WTC11 (cell line): ENCODE measurements around the gene CPT1C.

Experiments
- ATF1 ChIP-seq: sonication (generic); formaldehyde crosslinking; IDR thresholded peaks from 2 replicates; pipeline ENCODE4 v1.8.1; 2023; ENCODE audit warnings: mild to moderate bottlenecking, moderate library complexity, missing genetic modification reagents
- ATF2 ChIP-seq: sonication (generic); formaldehyde crosslinking; IDR thresholded peaks from 2 replicates; pipeline ENCODE4 v1.8.1; 2022; ENCODE audit warnings: low read depth, missing genetic modification reagents, borderline replicate concordance
- CTCF ChIP-seq: fragments of 200-600 bp; IDR thresholded peaks from 2 replicates; pipeline ENCODE4 v1.8.0; 2022; ENCODE audit warnings: antibody characterized with exemption
- ESRRA ChIP-seq: sonication (generic); formaldehyde crosslinking; IDR thresholded peaks from 2 replicates; pipeline ENCODE4 v1.8.1; 2022; ENCODE audit warnings: mild to moderate bottlenecking, missing genetic modification reagents, borderline replicate concordance
- NR3C1 ChIP-seq: sonication (generic); formaldehyde crosslinking; conservative IDR thresholded peaks from 2 replicates; pipeline ENCODE4 v1.8.1; 2023; ENCODE audit warnings: low read depth, mild to moderate bottlenecking, missing genetic modification reagents
- PRDM15 ChIP-seq: sonication (generic); formaldehyde crosslinking; IDR thresholded peaks from 2 replicates; pipeline ENCODE4 v1.8.0; 2022; ENCODE audit warnings: missing genetic modification reagents

- no peak for TF ChIP-seq PRDM15 (CRISPR knock-in tag)
- no peak for TF ChIP-seq CTCF
- no peak for TF ChIP-seq ATF1
- no peak for TF ChIP-seq ESRRA (CRISPR knock-in tag)
- TF ChIP-seq NR3C1 (CRISPR knock-in tag) = no peak
- no peak for TF ChIP-seq ATF2 (CRISPR knock-in tag)
Measured at GRCh38 chr19:49687566-49688316, 3.2 kb upstream of the CPT1C start.
